HL-60 (cell line): ENCODE data around the gene CRLF1.
"Not testable (repeated sequence)": the region's sequence is repeated elsewhere in the genome, so short reads cannot be mapped to it uniquely, and the experiment has no call there.

Experiments
- GABPA ChIP-seq: IDR thresholded peaks from 2 replicates; pipeline ENCODE4 v1.6.1; 2012; ENCODE audit warnings: low read depth
- POLR2AphosphoS5 ChIP-seq: IDR thresholded peaks from 2 replicates; pipeline ENCODE4 v1.6.1; 2012; ENCODE audit warnings: low read depth
- TF ChIP-seq, protein P1 (sequence below): IDR thresholded peaks from one replicate; pipeline ENCODE4 v1.5.1; 2011; ENCODE audit warnings: low read length, control low read depth, inconsistent platforms; ENCODE audit not compliant: insufficient read depth

DNA sequence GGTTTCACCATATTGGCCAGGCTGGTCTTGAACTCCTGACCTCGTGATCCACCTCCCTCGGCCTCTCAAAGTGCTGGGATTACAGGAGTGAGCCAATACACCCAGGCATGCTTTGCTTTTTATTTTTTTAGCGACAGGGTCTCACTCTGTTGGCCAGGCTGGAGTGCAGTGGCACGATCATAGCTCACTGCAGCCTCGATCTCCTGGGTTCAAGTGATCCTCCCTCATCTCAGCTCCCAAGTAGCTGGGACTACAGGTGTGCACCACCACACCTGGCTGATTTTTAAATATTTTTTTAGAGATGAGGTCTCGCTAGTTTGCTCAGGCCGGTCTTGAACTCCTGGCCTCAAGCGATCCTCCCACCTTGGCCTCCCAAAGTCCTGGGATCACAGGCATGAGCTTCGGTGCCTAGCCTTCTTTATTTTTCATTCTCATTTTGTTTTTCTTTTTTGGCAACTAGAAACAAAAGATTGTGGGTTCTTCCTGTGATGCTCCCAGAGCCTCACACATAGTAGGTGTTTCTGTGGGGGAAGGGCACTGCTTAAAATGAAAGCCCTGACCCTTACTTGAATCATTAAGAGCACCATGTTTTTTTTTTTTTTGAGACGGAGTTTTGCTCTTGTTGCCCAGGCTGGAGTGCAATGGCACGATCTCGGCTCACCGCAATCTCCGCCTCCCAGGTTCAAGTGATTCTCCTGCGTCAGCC is 5.8 kb downstream of the CRLF1 start:
- TF ChIP-seq, protein P1, sequence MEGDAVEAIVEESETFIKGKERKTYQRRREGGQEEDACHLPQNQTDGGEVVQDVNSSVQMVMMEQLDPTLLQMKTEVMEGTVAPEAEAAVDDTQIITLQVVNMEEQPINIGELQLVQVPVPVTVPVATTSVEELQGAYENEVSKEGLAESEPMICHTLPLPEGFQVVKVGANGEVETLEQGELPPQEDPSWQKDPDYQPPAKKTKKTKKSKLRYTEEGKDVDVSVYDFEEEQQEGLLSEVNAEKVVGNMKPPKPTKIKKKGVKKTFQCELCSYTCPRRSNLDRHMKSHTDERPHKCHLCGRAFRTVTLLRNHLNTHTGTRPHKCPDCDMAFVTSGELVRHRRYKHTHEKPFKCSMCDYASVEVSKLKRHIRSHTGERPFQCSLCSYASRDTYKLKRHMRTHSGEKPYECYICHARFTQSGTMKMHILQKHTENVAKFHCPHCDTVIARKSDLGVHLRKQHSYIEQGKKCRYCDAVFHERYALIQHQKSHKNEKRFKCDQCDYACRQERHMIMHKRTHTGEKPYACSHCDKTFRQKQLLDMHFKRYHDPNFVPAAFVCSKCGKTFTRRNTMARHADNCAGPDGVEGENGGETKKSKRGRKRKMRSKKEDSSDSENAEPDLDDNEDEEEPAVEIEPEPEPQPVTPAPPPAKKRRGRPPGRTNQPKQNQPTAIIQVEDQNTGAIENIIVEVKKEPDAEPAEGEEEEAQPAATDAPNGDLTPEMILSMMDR = not testable (repeated sequence)
- not testable (repeated sequence) for TF ChIP-seq GABPA, POLR2AphosphoS5
